Right lobe of liver (tissue), 6 donors: ENCODE data around the gene CYP4B1. TPM values are rescaled to one million over a fixed set of nuclear protein-coding genes. Genes with fewer than 3 reads are reported as not detected.

ENCODE experiments used
- ATAC-seq, 4 donors: fragments of 200-7000 bp; cut with Tn5 transposase; one replicate each; pipeline ENCODE4 v1.9.1; 2020; ENCODE audit warnings: mild to moderate bottlenecking in 4 of 4, moderate library complexity in 4 of 4
- DNase-seq, 3 donors: peaks; one replicate each; pipeline ENCODE4 v3.0.0-alpha.2; 2020
- H3K27ac ChIP-seq, 3 donors: fragments of 200-600 bp; one replicate each; pipeline ENCODE4 v1.8.0; 2022
- H3K27me3 ChIP-seq, 2 donors: fragments of 200-600 bp; one replicate each; pipeline ENCODE4 v1.8.0; 2022
- H3K36me3 ChIP-seq, 4 donors: fragments of 200-600 bp; sonication (generic) in 1 of 4; one replicate each; pipeline versions ENCODE4 v1.5.1 to v1.8.0; 2017 to 2022; ENCODE audit warnings: control low read depth in 1 of 4
- H3K4me1 ChIP-seq, 4 donors: fragments of 200-600 bp; sonication (generic) in 1 of 4; one replicate each; pipeline versions ENCODE4 v1.5.1 to v1.8.0; 2017 to 2022; ENCODE audit warnings: control low read depth in 1 of 4
- H3K4me3 ChIP-seq, 3 donors: fragments of 200-600 bp; one replicate each; pipeline ENCODE4 v1.8.0; 2022
- H3K9me3 ChIP-seq, 4 donors: fragments of 200-600 bp; sonication (generic) in 1 of 4; one replicate each; pipeline versions ENCODE4 v1.5.1 to v1.8.0; 2017 to 2022; ENCODE audit warnings: control low read depth in 1 of 4
- CTCF ChIP-seq, 4 donors: fragments of 200-600 bp in 3 of 4; fragments of 450-650 bp in 1 of 4; IDR thresholded peaks; one replicate each; pipeline versions ENCODE4 v1.5.1 to v1.8.0; 2016 to 2022; ENCODE audit warnings: antibody characterized with exemption in 4 of 4, mild to moderate bottlenecking in 2 of 4
- POLR2A ChIP-seq: fragments of 450-650 bp; IDR thresholded peaks from one replicate; pipeline ENCODE4 v1.6.1; 2017; ENCODE audit warnings: antibody characterized with exemption, mild to moderate bottlenecking
- WGBS: methylation state at CpG from one replicate; pipeline ENCODE4 v1.1.6; 2018; ENCODE audit warnings: low coverage, low lambda C conversion rate; ENCODE audit not compliant: insufficient coverage; ENCODE audit errors: missing lambda C conversion rate; 5-methylcytosine and 5-hydroxymethylcytosine counted together
- intact Hi-C, 2 donors: fragments of 100-400 bp; cut with DNase I; formaldehyde crosslinking; loops; one replicate each; pipeline versions ENCODE4 v1.11.2 to v1.14.1; 2022
- total RNA-seq, 6 experiments: library from RNA; depleted of rRNA in 2 of 6; stranded (reverse); fragments of >200 nt in 2 of 6; fragmentation: NEBNext Ultra II Directional in 3 of 6; extraction: Animal tissue kit (Norgen Biotek cat#: 25700) in 3 of 6; gene quantifications; one replicate each; pipeline versions ENCODE4 v1.1.0 to v1.2.4, GENCODE V29; 2016 to 2023
- donor health status: DM: no; HTN: yes; CAD: no.
- donor health status: DM: no; HTN: no; CAD: no.
- donor health status: DM: no; HTN: no; CAD: no.
- donor health status: DM: no; HTN: yes; CAD: no.
- donor health status: DM: no; HTN: yes; CAD: no.

Gene CYP4B1
- total RNA-seq, 6 experiments from 2014 or later: 0.62 TPM; not detected in 5

- DNase-seq (no peak), ATAC-seq (no peak)
- Histone ChIP-seq H3K36me3 (no peaks in the 10 kb centered on the region), H3K27me3 (no peaks in the 10 kb centered on the region), H3K4me1 (no peaks in the 10 kb centered on the region), H3K4me3 (no peak overlapping the region), H3K9me3 (no peaks in the 10 kb centered on the region), H3K27ac (no peak overlapping the region)
- intact Hi-C loops: no loop called here
- TF ChIP-seq POLR2A: no peak
- no peak for TF ChIP-seq CTCF (IDR thresholded peaks at IDR 0.05)
These were observed 37.1 kb upstream of the CYP4B1 start for GRCh38 chr1:46761740-46762139.

GRCh38 chr1:46764402-46764801 lies 34.4 kb upstream of the CYP4B1 start:
- ATAC-seq (no peak), DNase-seq (no peak)
- Histone ChIP-seq H3K4me1 (no peaks in the 10 kb centered on the region), H3K4me3 (no peak overlapping the region), H3K36me3 (no peaks in the 10 kb centered on the region), H3K9me3 (no peaks in the 10 kb centered on the region), H3K27ac (no peak overlapping the region), H3K27me3 (no peaks in the 10 kb centered on the region)
- intact Hi-C loops: no loop called here
- TF ChIP-seq CTCF (IDR thresholded peaks at IDR 0.05) (no peak), POLR2A (no peak)
- 20% methylated on average over 1 of the region's 2 CpGs for WGBS

- TF ChIP-seq POLR2A (no peak), CTCF (IDR thresholded peaks at IDR 0.05) (no peak)
- DNase-seq: no peak
- H3K27ac ChIP-seq: no peak overlapping the region
- intact Hi-C loops: no loop called here
- H3K27me3 ChIP-seq: no peaks in the 10 kb centered on the region
- H3K4me3 ChIP-seq: no peak overlapping the region
- no peaks in the 10 kb centered on the region for H3K9me3 ChIP-seq
- no peaks in the 10 kb centered on the region for H3K4me1 ChIP-seq
- 42% methylated on average over 3 of the region's 4 CpGs for WGBS
- no peaks in the 10 kb centered on the region for H3K36me3 ChIP-seq
- ATAC-seq: no peak
These were observed 31.1 kb upstream of the CYP4B1 start for GRCh38 chr1:46767649-46768282.

GRCh38 chr1:46768445-46768844 lies 30.4 kb upstream of the CYP4B1 start:
- ATAC-seq (no peak), DNase-seq (no peak)
- Histone ChIP-seq H3K27me3 (no peaks in the 10 kb centered on the region), H3K36me3 (no peaks in the 10 kb centered on the region), H3K4me1 (no peaks in the 10 kb centered on the region), H3K27ac (no peak overlapping the region), H3K4me3 (no peak overlapping the region), H3K9me3 (no peaks in the 10 kb centered on the region)
- TF ChIP-seq CTCF (IDR thresholded peaks at IDR 0.05) (no peak), POLR2A (no peak)
- intact Hi-C loops: no loop called here
- 81% methylated on average over 3 of the region's 5 CpGs for whole genome bisulfite sequencing
